PC-9 (cell line): Measurements from ENCODE around the gene P4HB. TPM values are rescaled to one million over a fixed set of nuclear protein-coding genes. Genes with fewer than 3 reads are reported as not detected.

Experiments used
- BruUV-seq: library from RNA; stranded (reverse); fragments of 400-500 nt; replicated peaks from 2 replicates; lab custom pipeline; 2021; lab: Mats Ljungman, UMichigan
- CTCF ChIA-PET: fragments of 300-600 bp; sonication (Branson Sonifier 250); formaldehyde crosslinking; loops from one replicate; lab custom pipeline; 2022; ENCODE audit warnings: antibody characterized with exemption; lab: Charles Lee
- POLR2A ChIA-PET: fragments of 300-600 bp; sonication (Branson Sonifier 250); formaldehyde crosslinking; loops from one replicate; lab custom pipeline; 2022; ENCODE audit warnings: antibody characterized with exemption; ENCODE audit not compliant: unreplicated experiment; lab: Charles Lee
- DNase-seq, 2 experiments: peaks; one replicate each; pipeline versions ENCODE4 v3.0.0 to v3.0.0-alpha.2; 2015 to 2022; ENCODE audit warnings: mixed read lengths in 1 of 2
- H2AFZ ChIP-seq: fragments of 200-600 bp; sonication (generic); 2 replicates; pipeline ENCODE4 v1.8.1; 2017; ENCODE audit warnings: antibody characterized with exemption
- H3F3A ChIP-seq: fragments of 200-600 bp; sonication (generic); 2 replicates; pipeline ENCODE4 v1.8.1; 2017; ENCODE audit warnings: antibody characterized with exemption, mild to moderate bottlenecking, low read depth; ENCODE audit not compliant: insufficient read depth
- H3K27ac ChIP-seq: fragments of 200-600 bp; sonication (generic); 2 replicates; pipeline ENCODE4 v1.6.1; 2016; ENCODE audit warnings: mixed run types
- H3K27me3 ChIP-seq: fragments of 200-600 bp; sonication (generic); 2 replicates; pipeline ENCODE4 v1.6.1; 2016; ENCODE audit warnings: low read depth, mixed run types; ENCODE audit not compliant: insufficient read depth
- H3K36me3 ChIP-seq: fragments of 200-600 bp; sonication (generic); 2 replicates; pipeline ENCODE4 v1.6.1; 2016; ENCODE audit warnings: low read depth, mixed run types
- H3K4me1 ChIP-seq: fragments of 200-600 bp; sonication (generic); replicated peaks from 2 replicates; pipeline ENCODE4 v1.6.1; 2016; ENCODE audit warnings: mixed run types; ENCODE audit not compliant: insufficient read depth
- H3K4me2 ChIP-seq: fragments of 200-600 bp; sonication (generic); 2 replicates; pipeline ENCODE4 v1.6.1; 2017; ENCODE audit warnings: mixed run types
- H3K4me3 ChIP-seq: fragments of 200-600 bp; sonication (generic); 2 replicates; pipeline ENCODE4 v1.6.1; 2016; ENCODE audit warnings: mixed run types
- H3K79me2 ChIP-seq: fragments of 200-600 bp; sonication (generic); 2 replicates; pipeline ENCODE4 v1.6.1; 2017; ENCODE audit warnings: low read depth, mixed run types
- H3K9me2 ChIP-seq: fragments of 200-600 bp; sonication (generic); 2 replicates; pipeline ENCODE4 v1.8.1; 2017; ENCODE audit warnings: mild to moderate bottlenecking; ENCODE audit not compliant: insufficient read depth
- H3K9me3 ChIP-seq: fragments of 200-600 bp; sonication (generic); 2 replicates; pipeline ENCODE4 v1.8.1; 2016; ENCODE audit warnings: low read depth; ENCODE audit not compliant: insufficient read depth
- H4K20me1 ChIP-seq: fragments of 200-600 bp; sonication (generic); 2 replicates; pipeline ENCODE4 v1.8.1; 2017; ENCODE audit not compliant: insufficient read depth
- EZH2 ChIP-seq: fragments of 200-600 bp; sonication (generic); IDR thresholded peaks from 2 replicates; pipeline ENCODE4 v1.8.0; 2017; ENCODE audit warnings: antibody characterized with exemption, low read depth
- intact Hi-C: fragments of 100-400 bp; cut with micrococcal nuclease; formaldehyde crosslinking; loops from one replicate; pipeline ENCODE4 v1.10.0; 2022; ENCODE audit not compliant: unreplicated experiment
- total RNA-seq: library from RNA; stranded (reverse); gene quantifications from 2 replicates; pipeline ENCODE4 v1.2.3, GENCODE V29; 2021
- TF ChIP-seq, protein P1 (sequence below): fragments of 200-600 bp; sonication (generic); conservative IDR thresholded peaks from 2 replicates; pipeline ENCODE4 v1.6.1; 2017; ENCODE audit warnings: mixed run types, antibody characterized with exemption, mild to moderate bottlenecking, moderate library complexity

Gene P4HB
- total RNA-seq, 1 experiment from 2014 or later: 636 TPM

DNA sequence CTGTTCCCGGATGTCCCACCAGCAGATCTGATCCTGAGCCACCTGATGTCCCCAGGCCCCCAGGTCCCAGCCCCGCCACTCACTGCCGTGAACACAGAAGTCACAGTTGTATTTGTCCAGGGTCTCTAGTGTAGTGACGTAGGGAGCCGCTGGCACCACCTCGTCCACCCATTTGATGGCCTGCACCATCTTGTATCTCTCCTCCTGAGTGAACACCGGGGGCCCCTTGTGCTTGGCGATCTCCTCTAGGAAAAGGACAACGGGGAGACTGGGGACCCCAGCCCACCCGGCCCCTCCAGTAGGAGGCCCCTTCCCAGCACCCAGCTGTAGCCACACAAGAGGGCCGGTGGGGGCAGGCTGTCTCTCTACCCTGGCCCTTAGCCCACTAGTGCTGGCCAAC is 48.5 kb upstream of the P4HB start:
- ChIA-PET POLR2A (no interaction called here), CTCF (interaction anchor here (0.7 kb wide), 1 partner anchor 31 kb away, joined by 5 read pairs; no protein-coding TSS in a partner anchor)
- no TSS peak for BruUV-seq

GRCh38 chr17:81907219-81908145 is 47.1 kb upstream of the P4HB start:
- Histone ChIP-seq H3K4me1 (peaks cover 17% of the 10 kb centered on the region), H3K4me3 (no peak overlapping the region), H3K79me2 (no peaks in the 10 kb centered on the region), H3K9me3 (no peaks in the 10 kb centered on the region), H4K20me1 (no peaks in the 10 kb centered on the region), H3F3A (peaks cover 9% of the 10 kb centered on the region), H2AFZ (no peak overlapping the region), H3K27me3 (no peaks in the 10 kb centered on the region), H3K4me2 (no peak overlapping the region), H3K9me2 (no peaks in the 10 kb centered on the region), H3K36me3 (no peaks in the 10 kb centered on the region; the same call in 1 of the 2 replicates), H3K27ac (no peak overlapping the region)
- CTCF ChIA-PET: no interaction called here
- BruUV-seq: no TSS peak
- no peak for DNase-seq
- POLR2A ChIA-PET: no interaction called here
- TF ChIP-seq, protein P1, sequence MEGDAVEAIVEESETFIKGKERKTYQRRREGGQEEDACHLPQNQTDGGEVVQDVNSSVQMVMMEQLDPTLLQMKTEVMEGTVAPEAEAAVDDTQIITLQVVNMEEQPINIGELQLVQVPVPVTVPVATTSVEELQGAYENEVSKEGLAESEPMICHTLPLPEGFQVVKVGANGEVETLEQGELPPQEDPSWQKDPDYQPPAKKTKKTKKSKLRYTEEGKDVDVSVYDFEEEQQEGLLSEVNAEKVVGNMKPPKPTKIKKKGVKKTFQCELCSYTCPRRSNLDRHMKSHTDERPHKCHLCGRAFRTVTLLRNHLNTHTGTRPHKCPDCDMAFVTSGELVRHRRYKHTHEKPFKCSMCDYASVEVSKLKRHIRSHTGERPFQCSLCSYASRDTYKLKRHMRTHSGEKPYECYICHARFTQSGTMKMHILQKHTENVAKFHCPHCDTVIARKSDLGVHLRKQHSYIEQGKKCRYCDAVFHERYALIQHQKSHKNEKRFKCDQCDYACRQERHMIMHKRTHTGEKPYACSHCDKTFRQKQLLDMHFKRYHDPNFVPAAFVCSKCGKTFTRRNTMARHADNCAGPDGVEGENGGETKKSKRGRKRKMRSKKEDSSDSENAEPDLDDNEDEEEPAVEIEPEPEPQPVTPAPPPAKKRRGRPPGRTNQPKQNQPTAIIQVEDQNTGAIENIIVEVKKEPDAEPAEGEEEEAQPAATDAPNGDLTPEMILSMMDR: no peak
- TF ChIP-seq EZH2: no peak
- intact Hi-C loops: no loop called here

More for the DNA sequence above, 48.5 kb upstream of the P4HB start:
- Histone ChIP-seq H3K4me1 (peaks cover 28% of the 10 kb centered on the region), H3K4me2 (no peak overlapping the region), H3K4me3 (no peak overlapping the region), H4K20me1 (no peaks in the 10 kb centered on the region; the same call in 1 of the 2 replicates), H3K27ac (no peak overlapping the region), H3F3A (peaks cover 21% of the 10 kb centered on the region), H3K9me2 (no peaks in the 10 kb centered on the region), H3K27me3 (no peaks in the 10 kb centered on the region), H2AFZ (no peak overlapping the region), H3K9me3 (no peaks in the 10 kb centered on the region), H3K36me3 (no peaks in the 10 kb centered on the region; the same call in 1 of the 2 replicates), H3K79me2 (no peaks in the 10 kb centered on the region)
- TF ChIP-seq EZH2: no peak
- TF ChIP-seq, protein P1: no peak
- intact Hi-C loops: no loop called here
- no peak for DNase-seq

GRCh38 chr17:81906476-81907218 is 46.3 kb upstream of the P4HB start:
- CTCF ChIA-PET: interaction anchor here (0.5 kb wide), 1 partner anchor 47 kb away, joined by 20 read pairs; no protein-coding TSS in a partner anchor
- POLR2A ChIA-PET: no interaction called here
- intact Hi-C loops: no loop called here

More at GRCh38 chr17:81906476-81907218, 46.3 kb upstream of the P4HB start:
- Histone ChIP-seq H4K20me1 (no peaks in the 10 kb centered on the region), H3F3A (peaks cover under 1% of the 10 kb centered on the region; the same call in 1 of the 2 replicates), H3K27ac (no peak overlapping the region), H3K79me2 (no peaks in the 10 kb centered on the region), H3K9me3 (no peaks in the 10 kb centered on the region), H3K9me2 (no peaks in the 10 kb centered on the region), H3K27me3 (no peaks in the 10 kb centered on the region), H3K36me3 (no peaks in the 10 kb centered on the region), H3K4me2 (no peak overlapping the region), H2AFZ (no peak overlapping the region), H3K4me3 (no peak overlapping the region), H3K4me1 (peaks cover 8% of the 10 kb centered on the region)
- TF ChIP-seq EZH2: no peak
- TF ChIP-seq, protein P1: no peak; the same call in 1 of the 2 replicates
- DNase-seq: peak in 1 of 2 experiments; percentile 34
- BruUV-seq: no TSS peak
